Prostate gland (tissue), 2 donors: Measurements from ENCODE around the gene HHEX.

Source experiments
- CTCF ChIP-seq, 4 experiments: fragments of 200-600 bp in 2 of 4; fragments of 450-650 bp in 2 of 4; sonication (generic) in 2 of 4; IDR thresholded peaks; 1 replicate in 3 of 4; 2 replicates in 1 of 4; pipeline ENCODE4 v1.5.1; 2016 to 2019; ENCODE audit warnings: antibody characterized with exemption in 4 of 4, mild to moderate bottlenecking in 2 of 4, moderate library complexity in 2 of 4
- POLR2A ChIP-seq: fragments of 450-650 bp; IDR thresholded peaks from one replicate; pipeline ENCODE4 v1.6.1; 2016; ENCODE audit warnings: antibody characterized with exemption, mild to moderate bottlenecking

GRCh38 chr10:92678206-92678605, 11.5 kb upstream of the HHEX start:
- no peak for TF ChIP-seq CTCF (IDR thresholded peaks at IDR 0.05)
- no peak for TF ChIP-seq POLR2A
